CD1c-positive myeloid dendritic cell (primary cell): Measurements from ENCODE around the gene RUSC2.
"Not testable (repeated sequence)": the region's sequence is repeated elsewhere in the genome, so short reads cannot be mapped to it uniquely, and the experiment has no call there.

Source experiments
- DNase-seq: peaks from one replicate; pipeline ENCODE4 v3.0.0-alpha.2; 2016; ENCODE audit errors: extremely low spot score

Gene RUSC2

GRCh38 chr9:35489313-35490154, at the start of gene RUSC2:
Gene RUSC2 (plus strand): TSS chr9:35490111. CDS start chr9:35546522, 56,411 bp downstream.
- peak; percentile 88 for DNase-seq

GRCh38 chr9:35446012-35446411, 43.9 kb upstream of the RUSC2 start:
- DNase-seq, result no peak

GRCh38 chr9:35448496-35448895, 41.4 kb upstream of the RUSC2 start:
- no peak for DNase-seq

- no peak for DNase-seq
Observed at GRCh38 chr9:35452481-35452880, 37.4 kb upstream of the RUSC2 start.

- DNase-seq, result no peak
Observed at GRCh38 chr9:35453786-35454185, 36.1 kb upstream of the RUSC2 start.

- DNase-seq, result no peak
Observed at GRCh38 chr9:35464141-35465025, 25.5 kb upstream of the RUSC2 start.

- DNase-seq, result no peak
Observed at GRCh38 chr9:35470340-35470739, 19.6 kb upstream of the RUSC2 start.

- no peak for DNase-seq
Observed at GRCh38 chr9:35470894-35471293, 19.0 kb upstream of the RUSC2 start.

- DNase-seq, result no peak
Observed at GRCh38 chr9:35476596-35476995, 13.3 kb upstream of the RUSC2 start.

- peak; percentile 80 for DNase-seq
Observed at GRCh38 chr9:35477211-35477855, 12.6 kb upstream of the RUSC2 start.

- DNase-seq, result no peak
Observed at GRCh38 chr9:35478871-35479270, 11.0 kb upstream of the RUSC2 start.

- DNase-seq, result peak; percentile 57
Observed at GRCh38 chr9:35481347-35481975, 8.4 kb upstream of the RUSC2 start.

- DNase-seq, result no peak
Observed at GRCh38 chr9:35482071-35482470, 7.8 kb upstream of the RUSC2 start.

GRCh38 chr9:35484406-35484805, 5.5 kb upstream of the RUSC2 start:
- DNase-seq, result no peak

GRCh38 chr9:35487081-35487480, 2.8 kb upstream of the RUSC2 start:
- DNase-seq, result peak; percentile 17

GRCh38 chr9:35488021-35488420, 1.9 kb upstream of the RUSC2 start:
- no peak for DNase-seq

- DNase-seq, result no peak
Observed at GRCh38 chr9:35488566-35489312, 1.2 kb upstream of the RUSC2 start.

- peak; percentile 33 for DNase-seq
Observed at GRCh38 chr9:35490155-35490909, 421 bp downstream of the RUSC2 start.

GRCh38 chr9:35490910-35491465, 1.1 kb downstream of the RUSC2 start:
- no peak for DNase-seq

GRCh38 chr9:35493119-35493518, 3.2 kb downstream of the RUSC2 start:
- not testable (repeated sequence) for DNase-seq
